Ovary (tissue), 9 donors: Measurements from ENCODE around the gene RPL41. TPM values are rescaled to one million over a fixed set of nuclear protein-coding genes. Genes with fewer than 3 reads are reported as not detected.

Source experiments
- DNase-seq, 5 donors: peaks; one replicate each; pipeline ENCODE4 v3.0.0-alpha.2; 2019 to 2020
- H3K27ac ChIP-seq, 2 donors: fragments of 200-600 bp; one replicate each; pipeline versions ENCODE4 v1.5.1 to v1.8.0; 2019 to 2022
- H3K27me3 ChIP-seq: fragments of 200-600 bp; one replicate; pipeline ENCODE4 v1.8.0; 2022
- H3K36me3 ChIP-seq: fragments of 200-600 bp; sonication (generic); one replicate; pipeline ENCODE4 v1.5.1; 2019
- H3K4me1 ChIP-seq: one replicate; pipeline ENCODE4 v1.8.1; 2013; ENCODE audit warnings: mild to moderate bottlenecking, moderate library complexity; ENCODE audit not compliant: insufficient read depth
- H3K4me3 ChIP-seq: fragments of 200-600 bp; sonication (generic); one replicate; pipeline ENCODE4 v1.5.1; 2017
- H3K9me3 ChIP-seq, 2 donors: fragments of 200-600 bp in 1 of 2; sonication (generic) in 1 of 2; one replicate each; pipeline versions ENCODE4 v1.5.1 to v1.8.1; 2013 to 2019; ENCODE audit warnings: mild to moderate bottlenecking in 1 of 2, moderate library complexity in 1 of 2
- CTCF ChIP-seq, 3 donors: fragments of 450-650 bp in 2 of 3; fragments of 200-600 bp in 1 of 3; IDR thresholded peaks; one replicate each; pipeline versions ENCODE4 v1.5.1 to v1.8.0; 2016 to 2022; ENCODE audit warnings: antibody characterized with exemption in 3 of 3, mild to moderate bottlenecking in 1 of 3
- EP300 ChIP-seq: sonication (generic); formaldehyde crosslinking; IDR thresholded peaks from one replicate; pipeline ENCODE4 v1.6.1; 2017; ENCODE audit warnings: antibody characterized with exemption
- POLR2A ChIP-seq: fragments of 450-650 bp; IDR thresholded peaks from one replicate; pipeline ENCODE4 v1.6.1; 2017; ENCODE audit warnings: antibody characterized with exemption, mild to moderate bottlenecking, moderate library complexity
- WGBS, 3 donors: extraction: QIAGEN DNeasy Blood & Tissue Kit in 1 of 3; methylation state at CpG; one replicate each; pipeline versions ENCODE4 v1.1.5 to v1.1.7; 2013 to 2017; 5-methylcytosine and 5-hydroxymethylcytosine counted together
- intact Hi-C, 4 donors: fragments of 100-400 bp; cut with DNase I; formaldehyde crosslinking; loops; one replicate each; pipeline versions ENCODE4 v1.11.0 to v1.15.1; 2022 to 2023
- polyA plus RNA-seq, 2 donors: library from polyadenylated mRNA; stranded (reverse); fragments of 200-250 nt in 1 of 2; fragments of 350-450 nt in 1 of 2; fragmentation: Illumina TruSeq in 1 of 2; extraction: RNeasy Lipid Tissue Mini Kit (QIAGEN cat#74804) in 1 of 2; gene quantifications; one replicate each; pipeline ENCODE4 v1.2.3, GENCODE V29; 2013 to 2014
- total RNA-seq, 7 donors: library from RNA; depleted of rRNA in 2 of 7; stranded (reverse); fragments of >200 nt in 2 of 7; fragmentation: NEBNext Ultra II Directional in 3 of 7; extraction: Animal tissue kit (Norgen Biotek cat#: 25700) in 3 of 7; gene quantifications; one replicate each; pipeline versions ENCODE4 v1.1.0 to v1.2.4, GENCODE V29; 2016 to 2023
- donor health status: DM: no; HTN: no; CAD: no; lungs with moderate emphysema.
- donor health status: DM: no; HTN: no; CAD: no.
- donor health status: Bipolar disorder and iron deficiency.
- donor health status: DM: yes; HTN: yes; CAD: no.
- donor health status: DM: no; HTN: no; CAD: no.
- donor health status: DM: yes; HTN: yes; CAD: no.

Gene RPL41
- total and polyA plus RNA-seq, 9 donors: 6,021 to 11,451 (median 6,946) TPM

GRCh38 chr12:56117778-56118687 lies 1.6 kb downstream of the RPL41 start, which contains the start of gene ZC3H10:
Gene ZC3H10 (plus strand): TSS chr12:56118266. CDS start chr12:56120563, 2,297 bp downstream.
- intact Hi-C loops: loop anchor here in 2 of 4 donors (2.0 kb wide), 2 partner anchors 73 to 107 kb away; partner anchors contain the start of gene NABP2 (in 1 of the 2)
- Histone ChIP-seq H3K36me3 (no peaks in the 10 kb centered on the region), H3K4me3 (peak within 1 kb of the TSS; percentile 77), H3K4me1 (peaks cover 2% of the 10 kb centered on the region), H3K9me3 (no peaks in the 10 kb centered on the region), H3K27ac (peak within 1 kb of the TSS; percentile 91 to 92), H3K27me3 (no peaks in the 10 kb centered on the region)
- DNase-seq: peak; percentile 96 to 99 (median 98)
- TF ChIP-seq EP300 (peak; percentile 89), CTCF (IDR thresholded peaks at IDR 0.05) (peak; percentile 25 to 83 (median 79)), POLR2A (peak; percentile 98)
- WGBS, 3 donors: 0 to 1% (median 1%) methylated on average over 60 to 61 of the region's 61 CpGs

- no peak for TF ChIP-seq EP300
- no peak for TF ChIP-seq POLR2A
- TF ChIP-seq CTCF (IDR thresholded peaks at IDR 0.05): no peak
- Histone ChIP-seq H3K36me3 (no peaks in the 10 kb centered on the region), H3K4me1 (peaks cover 2% of the 10 kb centered on the region), H3K27me3 (no peaks in the 10 kb centered on the region), H3K27ac (peak overlapping the region; percentile 84 to 91), H3K9me3 (no peaks in the 10 kb centered on the region), H3K4me3 (peak overlapping the region; percentile 76)
- intact Hi-C loops: loop anchor here in 2 of 4 donors (2.0 kb wide), 2 partner anchors 72 to 106 kb away; partner anchors contain the start of gene NABP2 (in 1 of the 2)
- 4 to 8% (median 5%) methylated on average over 13 of the region's 13 CpGs for WGBS, 3 donors
- no peak for DNase-seq
These were observed 2.4 kb downstream of the RPL41 start for GRCh38 chr12:56118688-56119357.

GRCh38 chr12:56119361-56119796 lies 2.9 kb downstream of the RPL41 start:
- TF ChIP-seq CTCF (IDR thresholded peaks at IDR 0.05): peak; percentile 69 to 88 (median 86)
- TF ChIP-seq POLR2A: no peak
- Histone ChIP-seq H3K4me3 (peak overlapping the region; percentile 76), H3K27me3 (no peaks in the 10 kb centered on the region), H3K9me3 (no peaks in the 10 kb centered on the region), H3K27ac (peak overlapping the region; percentile 84 to 91), H3K4me1 (peaks cover 2% of the 10 kb centered on the region), H3K36me3 (no peaks in the 10 kb centered on the region)
- 0 to 1% (median 0%) methylated on average over 2 of the region's 2 CpGs for WGBS, 3 donors
- intact Hi-C loops: loop anchor here in 2 of 4 donors (2.0 kb wide), 2 partner anchors 71 to 105 kb away; partner anchors contain the start of gene NABP2 (in 1 of the 2)
- DNase-seq: peak; percentile 71 to 81 (median 77)
